Measurements from ENCODE around the gene LSM7.

Gene LSM7

DNA sequence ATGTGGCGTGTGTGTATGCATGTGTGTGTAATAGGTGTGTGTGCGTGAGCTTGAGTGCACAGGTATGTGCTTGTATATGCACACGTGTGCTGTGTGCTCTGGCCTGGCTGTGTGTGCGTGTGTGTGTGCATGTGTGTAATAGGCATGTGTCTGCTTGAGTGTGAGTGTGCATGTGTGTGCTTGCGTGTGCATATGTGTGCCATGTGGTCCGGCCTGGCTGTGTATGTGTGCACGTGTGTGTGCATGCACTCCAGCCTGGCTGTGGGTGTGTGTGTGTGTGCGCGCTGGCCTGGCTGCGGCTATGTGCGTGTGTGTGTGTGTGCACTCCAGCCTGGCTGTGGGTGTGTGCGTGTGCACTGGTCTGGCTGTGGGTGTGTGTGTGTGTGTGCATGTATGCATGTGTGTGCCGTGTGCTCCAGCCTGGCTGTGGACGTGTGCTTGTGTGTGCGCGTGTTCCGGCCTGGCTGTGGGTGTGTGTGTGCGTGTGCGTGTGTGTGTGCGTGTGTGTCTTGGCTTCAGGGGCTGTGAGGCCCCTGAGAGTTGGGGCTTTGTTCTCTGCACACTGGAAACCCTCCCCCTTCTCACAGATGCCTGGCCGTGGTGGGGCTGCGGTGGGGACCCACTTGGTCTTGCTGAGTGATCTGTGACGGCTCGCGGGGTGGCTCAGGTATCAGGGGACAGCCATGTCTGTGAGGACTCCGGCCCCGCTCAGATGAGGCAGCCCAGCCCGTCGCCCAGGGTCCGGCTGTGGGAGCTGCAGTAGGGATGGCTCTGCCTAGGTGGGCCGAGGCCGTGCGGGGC, 8.3 kb upstream of the LSM7 start:
- no peak for DNase-seq

DNA sequence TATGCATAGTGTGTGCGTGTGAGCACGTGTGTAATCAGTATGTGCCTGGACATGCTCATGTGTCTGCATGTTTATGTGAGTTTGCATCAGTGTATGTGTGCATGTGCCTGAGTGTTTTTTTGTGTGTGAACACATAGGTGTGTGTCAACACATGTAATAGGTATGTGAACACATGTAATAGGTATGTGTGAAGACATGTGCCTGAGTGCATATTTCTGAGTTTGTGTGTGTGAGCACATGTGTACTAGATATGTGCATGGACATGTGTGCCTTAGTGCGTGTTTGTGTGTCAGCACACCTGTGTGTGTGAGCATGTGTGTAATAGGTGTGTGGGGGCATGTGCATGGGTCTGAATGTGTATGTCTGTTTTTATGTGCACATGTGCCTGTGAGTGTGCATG, 7.5 kb upstream of the LSM7 start:
- no peak for DNase-seq

DNA sequence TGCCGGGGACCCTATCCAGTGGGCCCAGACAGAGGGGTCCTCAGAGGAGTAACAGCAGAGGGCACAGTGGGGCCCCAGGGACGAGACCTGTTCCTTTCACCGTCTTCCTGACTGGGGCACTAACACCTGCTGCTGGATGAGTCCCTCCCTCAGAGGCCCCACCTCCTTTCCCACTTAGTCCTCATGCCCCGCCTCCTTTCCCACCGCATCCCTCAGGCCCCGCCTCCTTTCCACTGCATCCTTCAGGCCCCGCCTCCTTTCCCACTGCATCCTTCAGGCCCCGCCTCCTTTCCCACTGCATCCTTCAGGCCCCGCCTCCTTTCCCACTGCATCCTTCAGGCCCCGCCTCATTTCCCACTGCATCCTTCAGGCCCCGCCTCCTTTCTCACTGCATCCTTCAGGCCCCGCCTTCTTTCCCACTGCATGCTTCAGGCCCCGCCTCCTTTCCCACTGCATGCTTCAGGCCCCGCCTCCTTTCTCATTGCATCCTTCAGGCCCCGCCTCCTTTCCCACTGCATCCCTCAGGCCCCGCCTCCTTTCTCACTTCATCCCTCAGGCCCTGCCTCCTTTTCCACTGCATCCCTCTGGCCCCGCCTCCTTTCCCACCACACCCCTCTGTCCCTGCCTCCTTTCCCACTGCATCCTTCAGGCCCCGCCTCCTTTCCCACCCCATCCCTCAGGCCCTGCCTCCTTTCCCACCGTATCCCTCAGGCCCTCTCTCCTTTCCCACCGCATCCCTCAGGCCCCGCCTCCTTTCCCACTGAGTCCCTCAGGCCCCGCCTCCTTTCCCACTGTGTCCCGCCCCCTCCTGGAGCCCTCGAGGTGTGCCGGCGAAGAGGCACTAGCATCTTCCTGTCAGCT, 6.8 kb upstream of the LSM7 start:
- no peak for DNase-seq

GRCh38 chr19:2334426-2334825, 6.0 kb upstream of the LSM7 start:
- DNase-seq: no peak

DNA sequence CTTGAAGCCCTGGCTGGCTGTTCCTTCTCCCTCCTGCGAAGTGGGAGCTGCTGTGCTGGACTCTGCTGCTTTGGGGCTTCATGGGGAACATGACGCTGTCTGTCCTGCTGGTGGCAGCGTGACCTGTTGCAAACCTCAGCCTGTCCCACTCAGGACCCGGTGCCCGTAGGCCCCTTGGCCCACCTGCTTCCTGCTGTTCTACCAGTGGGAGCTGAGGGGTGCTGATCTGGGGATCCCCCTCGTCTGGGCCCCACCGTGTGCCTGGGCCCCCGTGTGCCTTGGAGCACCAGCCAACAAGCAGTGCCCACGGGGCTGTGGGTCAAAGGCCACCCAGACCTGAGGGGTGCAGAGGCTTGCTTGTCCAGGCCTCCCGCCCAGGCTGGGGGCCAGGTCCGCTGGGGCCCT, 5.4 kb upstream of the LSM7 start:
- no peak for DNase-seq

DNA sequence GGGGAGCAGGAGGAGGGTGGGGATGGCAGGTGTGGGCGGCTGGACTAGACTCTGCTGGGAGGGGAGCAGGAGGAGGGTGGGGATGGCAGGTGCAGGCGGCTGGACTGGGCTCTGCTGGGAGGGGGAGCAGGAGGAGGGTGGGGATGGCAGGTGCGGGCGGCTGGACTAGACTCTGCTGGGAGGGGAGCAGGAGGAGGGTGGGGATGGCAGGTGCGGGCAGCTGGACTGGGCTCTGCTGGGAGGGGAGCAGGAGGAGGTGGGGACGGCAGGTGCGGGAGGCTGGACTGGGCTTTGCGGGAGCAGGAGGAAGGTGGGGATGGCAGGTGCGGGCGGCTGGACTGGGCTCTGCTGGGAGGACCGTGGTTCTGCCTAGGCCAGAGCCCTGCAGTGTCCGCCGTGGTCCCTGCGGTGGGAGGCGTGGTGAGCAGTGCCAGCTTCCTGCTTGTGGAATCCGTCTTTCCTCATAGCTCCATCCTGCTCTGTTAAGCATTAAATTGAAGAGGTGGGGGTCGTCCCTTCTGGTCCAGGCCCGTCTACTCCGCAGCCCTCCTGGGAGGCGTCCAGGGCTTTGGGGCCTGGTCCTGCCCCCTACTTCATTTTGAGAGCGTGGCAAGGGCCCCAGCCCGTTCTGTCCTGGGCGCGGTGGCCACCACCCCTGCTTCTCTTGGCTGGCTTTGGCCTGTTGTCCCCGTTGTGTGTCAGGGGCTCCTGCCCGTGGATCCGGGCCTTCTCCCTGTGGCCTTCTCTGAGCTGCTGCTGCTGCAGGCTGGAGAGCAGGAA, 4.8 kb upstream of the LSM7 start:
- peak; percentile 79 for DNase-seq

GRCh38 chr19:2332341-2333026, 4.1 kb upstream of the LSM7 start:
- no peak for DNase-seq

DNA sequence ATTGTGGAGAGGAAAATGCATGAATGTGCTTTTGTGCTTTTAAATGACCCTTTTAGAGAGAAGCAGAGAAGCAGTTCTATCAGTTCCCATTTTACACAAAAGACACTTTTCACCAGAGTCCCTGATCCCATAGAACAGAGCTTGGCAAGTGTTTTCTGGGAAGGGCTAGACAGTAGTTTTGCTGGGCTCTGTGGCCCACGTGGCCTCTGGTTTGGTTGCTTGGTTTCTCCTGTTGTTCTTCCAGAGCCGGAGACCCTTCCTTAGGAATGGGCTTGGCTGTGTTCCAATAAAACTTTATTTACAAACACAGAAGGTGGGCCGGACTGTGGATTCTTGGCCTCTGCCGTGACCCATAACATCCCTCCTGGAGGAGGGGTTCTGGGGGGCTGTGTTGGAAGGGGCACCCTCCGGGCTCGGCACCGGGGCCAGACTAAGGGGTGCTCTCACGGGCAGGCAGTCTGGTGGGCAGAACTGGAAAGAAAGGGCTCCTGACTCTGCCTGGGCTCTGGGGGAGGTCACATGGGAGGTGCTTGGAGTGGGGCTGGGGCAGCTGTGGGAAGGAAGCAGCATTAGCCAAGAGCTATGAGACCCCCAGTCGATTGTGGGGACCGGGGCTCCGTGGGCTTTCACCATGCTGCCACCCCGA, 3.3 kb upstream of the LSM7 start:
- no peak for DNase-seq

DNA sequence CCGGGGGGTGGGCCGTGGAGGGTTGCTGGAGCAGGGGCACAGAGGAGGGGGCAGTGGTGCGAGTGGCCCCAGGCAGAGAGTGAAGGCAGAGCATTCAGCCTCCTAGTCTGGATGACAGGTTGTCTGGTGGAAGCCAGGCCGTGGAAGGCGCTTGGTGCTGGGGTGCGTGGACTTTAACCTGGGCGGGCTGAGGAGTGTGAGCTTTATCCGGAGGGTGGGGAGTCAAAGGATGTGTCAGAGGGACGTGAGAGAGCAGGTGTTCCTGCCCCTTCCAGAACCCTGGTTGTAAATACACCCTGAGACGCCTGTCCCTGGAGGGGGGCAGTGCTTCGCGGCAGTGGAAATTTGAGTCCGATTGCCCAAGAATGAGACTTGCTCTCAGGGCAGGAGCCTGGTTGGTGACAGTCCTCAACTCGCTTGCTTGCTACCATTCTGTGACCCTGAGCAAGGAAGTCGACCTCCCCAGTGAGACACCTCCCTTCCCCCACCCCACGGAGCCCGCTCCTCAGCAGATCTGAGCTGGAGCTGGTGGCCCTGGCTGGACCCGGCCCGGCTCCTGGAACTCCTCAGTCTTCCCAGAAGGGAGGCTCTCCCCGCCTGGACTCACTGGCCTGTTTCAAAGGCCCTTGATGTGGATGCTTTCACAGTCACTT, 2.4 kb upstream of the LSM7 start:
- no peak for DNase-seq

GRCh38 chr19:2330255-2330631, 1.9 kb upstream of the LSM7 start:
- no peak for DNase-seq

DNA sequence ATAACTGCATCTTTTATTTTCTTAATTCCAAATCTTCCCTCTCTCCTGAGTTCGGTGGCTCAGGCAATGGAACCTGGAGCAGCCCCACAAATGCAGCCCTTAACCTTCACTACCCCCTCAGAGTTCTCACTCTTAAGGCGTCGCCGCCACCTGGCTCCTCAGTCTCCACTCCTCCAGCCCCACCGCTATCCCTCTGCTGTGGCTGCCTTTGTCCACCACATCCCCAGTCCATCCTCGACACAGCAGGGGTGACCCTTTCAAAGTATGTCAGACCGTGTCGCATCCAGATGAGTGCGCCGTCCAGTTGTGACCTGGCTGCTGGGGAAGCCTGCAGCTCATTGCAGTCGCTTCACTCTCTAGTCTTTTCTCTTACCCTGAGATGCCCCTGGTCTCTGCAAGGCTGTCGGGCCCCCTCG, 1.1 kb upstream of the LSM7 start:
- no peak for DNase-seq

DNA sequence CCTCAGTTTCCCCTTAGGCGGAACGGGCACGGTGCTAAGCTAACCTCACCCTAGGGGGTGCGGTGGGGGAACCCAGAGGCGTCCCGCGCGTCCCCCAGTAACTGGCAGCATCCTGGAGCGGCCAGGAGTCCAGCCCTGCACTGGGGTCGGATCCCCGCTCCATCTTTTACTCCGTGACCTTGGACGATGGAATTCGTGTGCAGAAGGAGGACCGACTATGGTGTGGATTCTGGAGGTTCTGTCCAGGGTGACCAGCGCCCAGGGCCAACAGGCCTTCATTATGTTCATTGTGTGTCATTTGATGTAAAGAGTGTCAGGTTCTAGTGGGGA, 728 bp upstream of the LSM7 start:
- no peak for DNase-seq

DNA sequence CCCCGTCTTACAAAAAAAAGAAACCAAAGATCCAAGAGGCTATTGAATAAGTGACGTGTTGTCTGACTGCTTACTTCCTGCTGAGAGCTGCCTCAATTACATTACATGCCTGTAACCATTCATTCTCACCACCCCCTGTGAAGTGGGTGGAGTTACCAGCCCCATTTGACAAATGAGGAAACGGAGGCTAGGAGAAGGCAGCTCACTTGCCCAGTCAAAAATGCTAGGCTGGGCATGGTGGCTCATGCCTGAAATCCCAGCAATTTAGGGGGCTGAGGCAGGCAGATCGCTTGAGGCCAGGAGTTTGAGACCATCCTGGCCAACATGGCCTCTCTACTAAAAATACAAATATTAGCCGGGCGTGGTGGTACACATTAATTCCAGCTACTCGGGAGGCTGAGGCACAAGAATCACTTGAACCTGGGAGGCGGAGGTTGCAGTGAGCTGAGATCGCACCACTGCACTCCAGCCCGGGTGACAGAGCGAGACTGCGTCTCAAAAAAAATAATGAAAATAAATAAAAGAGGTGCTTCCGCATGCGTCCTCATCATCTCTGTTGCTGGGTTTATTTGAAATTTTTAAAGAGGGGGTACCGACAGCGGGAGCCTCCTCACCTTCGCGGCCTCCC, 499 bp downstream of the LSM7 start:
- DNase-seq: no peak

DNA sequence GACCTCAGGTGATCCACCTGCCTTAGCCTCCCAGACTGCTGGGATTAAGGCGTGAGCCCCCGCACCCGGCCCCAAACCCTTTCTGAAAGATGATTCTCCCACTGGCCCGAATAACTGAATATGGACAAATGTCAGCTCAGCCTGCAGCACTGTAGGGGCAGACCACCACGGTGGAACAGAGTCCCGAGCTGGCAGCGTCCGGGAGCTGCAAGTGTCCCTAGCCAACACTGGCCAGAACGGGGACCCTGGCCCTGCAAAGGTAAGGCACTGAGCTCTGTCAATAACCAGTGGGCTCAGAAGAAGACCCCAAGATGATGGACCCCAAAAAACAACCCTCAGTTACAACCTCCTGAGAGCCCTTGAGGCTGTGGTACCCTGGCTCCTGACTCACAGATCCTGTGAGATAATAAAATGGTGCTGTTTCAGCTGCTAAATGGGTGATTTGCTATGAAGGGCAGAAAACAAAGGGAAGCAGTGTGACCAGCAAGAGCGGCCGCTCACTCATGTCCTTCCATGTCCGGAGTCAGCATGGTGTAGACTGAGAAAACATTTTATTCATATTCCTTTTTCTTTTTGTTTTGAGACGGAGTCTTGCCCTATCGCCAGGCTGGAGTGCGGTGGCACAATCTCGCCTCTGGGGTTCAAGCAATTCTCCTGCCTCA, 1.6 kb downstream of the LSM7 start:
- DNase-seq: no peak

DNA sequence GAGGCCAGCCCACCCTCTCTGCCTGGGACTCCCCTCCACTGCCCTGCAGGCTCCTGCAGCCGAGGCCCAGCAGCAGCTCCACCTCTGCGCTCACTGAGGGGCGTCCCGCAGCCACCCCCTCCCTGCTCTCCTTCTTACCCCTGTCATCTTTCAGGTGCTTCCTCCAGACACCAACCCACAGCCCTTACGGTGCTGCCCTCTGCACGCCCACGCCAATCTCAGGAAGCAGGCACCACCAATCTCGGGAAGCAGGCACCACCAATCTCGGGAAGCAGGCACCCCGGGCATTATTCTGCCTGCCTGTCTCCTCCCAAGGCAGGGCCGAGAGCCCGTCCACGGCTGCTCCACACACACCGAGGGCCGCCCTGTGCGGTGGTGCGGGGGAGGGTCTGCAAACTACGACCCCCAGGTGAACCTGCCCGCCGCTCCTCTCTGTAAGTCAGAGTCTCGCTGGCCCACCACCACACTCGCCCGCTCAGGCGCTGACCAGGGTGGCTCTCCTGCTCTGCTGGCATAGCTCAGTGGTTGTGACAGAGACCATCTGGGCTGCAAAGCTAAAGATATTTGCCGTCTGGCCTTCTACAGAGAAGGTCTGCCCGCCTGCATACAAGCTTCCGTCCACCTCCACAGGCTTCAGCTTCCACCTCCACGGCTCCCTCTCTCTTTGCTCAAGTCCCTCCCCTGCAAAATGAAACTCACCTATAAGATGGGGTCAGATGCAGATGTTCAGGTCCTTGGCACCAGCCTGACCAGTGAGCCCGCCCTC, 2.9 kb downstream of the LSM7 start:
- no peak for DNase-seq

DNA sequence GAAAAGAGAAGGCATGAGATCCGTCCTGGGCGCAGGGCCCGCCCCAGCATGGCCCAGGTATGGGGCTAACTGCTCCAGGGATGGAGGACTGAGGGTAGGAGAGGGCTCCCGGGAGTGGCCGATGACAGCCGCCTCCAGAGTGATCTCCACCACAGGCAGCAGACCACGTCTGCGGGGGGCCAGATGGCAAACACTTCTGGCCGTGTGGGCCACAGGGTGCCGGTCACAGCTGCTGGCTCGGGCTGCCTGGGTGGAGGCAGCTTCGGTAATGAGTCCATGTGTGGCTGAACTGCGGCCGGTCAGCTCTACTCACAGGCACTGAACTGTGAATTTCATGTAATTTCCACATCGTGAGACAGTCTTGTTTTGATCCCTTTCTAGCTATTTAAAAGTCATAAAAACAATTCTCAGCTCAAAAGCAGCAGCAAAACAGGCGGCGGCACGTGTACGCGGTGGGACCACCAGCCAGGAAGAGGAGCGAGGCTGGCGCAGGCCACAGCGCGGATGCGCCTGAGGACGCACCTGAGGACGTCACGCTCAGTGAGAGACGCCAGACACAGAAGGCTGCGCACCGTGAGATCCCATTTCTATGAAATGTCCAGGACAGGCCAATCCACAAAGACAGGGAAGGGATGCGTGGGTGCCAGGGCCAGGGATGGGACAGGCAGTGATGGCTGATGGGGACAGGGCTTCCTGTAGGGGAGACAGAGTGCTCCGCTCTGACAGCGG, 4.0 kb downstream of the LSM7 start:
- DNase-seq: no peak

GRCh38 chr19:2323707-2324106, 4.7 kb downstream of the LSM7 start:
- no peak for DNase-seq

- DNase-seq: no peak
These were observed 6.7 kb downstream of the LSM7 start for GRCh38 chr19:2321565-2322283.

- DNase-seq: no peak
These were observed 7.4 kb downstream of the LSM7 start for GRCh38 chr19:2320939-2321338.

All from NCI-H510A (cell line).